ENCODE results near the gene PLPP2. TPM values are rescaled to one million over a fixed set of nuclear protein-coding genes. Genes with fewer than 3 reads are reported as not detected.
"Not testable (repeated sequence)": the region's sequence is repeated elsewhere in the genome, so short reads cannot be mapped to it uniquely, and the experiment has no call there.

PLPP2 gene
- polyA plus RNA-seq, 2 donors: 9.8 to 18.5 TPM

DNA sequence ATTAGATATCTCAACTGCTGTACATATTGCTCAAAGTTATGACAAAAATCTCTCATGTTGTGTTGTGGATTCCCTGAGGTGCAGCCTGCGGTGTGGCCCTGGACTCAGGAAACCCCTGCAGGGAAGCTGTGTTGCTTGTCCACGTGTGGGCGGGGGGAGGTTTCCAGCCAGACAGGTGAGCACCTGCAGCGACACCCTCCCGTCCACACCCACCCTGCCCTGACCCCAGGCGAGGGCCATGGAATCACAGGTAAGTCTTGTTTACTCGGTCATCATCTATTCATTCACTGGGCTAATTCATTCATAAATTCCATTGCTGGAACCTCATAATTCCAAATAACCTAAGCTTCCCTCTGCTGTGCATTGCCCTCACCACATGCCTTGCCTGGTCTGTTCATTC is 14.1 kb downstream of the PLPP2 start:
- Histone ChIP-seq H3K27me3 (ENCODE audit: control insufficient read depth in 1 of 2, insufficient read depth in 2 of 2, low read length in 2 of 2) (no peaks in the 10 kb centered on the region), H3K9me3 (ENCODE audit: control insufficient read depth in 2 of 2, insufficient read depth in 1 of 2, low read depth in 1 of 2, low read length in 1 of 2) (no peaks in the 10 kb centered on the region), H3K4me1 (ENCODE audit: control insufficient read depth in 2 of 2, insufficient read depth in 2 of 2, low read length in 1 of 2) (no peaks in the 10 kb centered on the region), H3K4me3 (ENCODE audit: low read depth in 1 of 2, low read length in 2 of 2) (no peak overlapping the region), H3K36me3 (ENCODE audit: control insufficient read depth in 2 of 2, insufficient read depth in 2 of 2, low read length in 1 of 2) (peaks cover 3 to 4% of the 10 kb centered on the region in 2 donors), H3K27ac (ENCODE audit: low read depth in 2 of 2, low read length in 1 of 2) (no peak overlapping the region)
- 63 to 70% methylated on average over 7 of the region's 7 CpGs for WGBS, 2 donors

DNA sequence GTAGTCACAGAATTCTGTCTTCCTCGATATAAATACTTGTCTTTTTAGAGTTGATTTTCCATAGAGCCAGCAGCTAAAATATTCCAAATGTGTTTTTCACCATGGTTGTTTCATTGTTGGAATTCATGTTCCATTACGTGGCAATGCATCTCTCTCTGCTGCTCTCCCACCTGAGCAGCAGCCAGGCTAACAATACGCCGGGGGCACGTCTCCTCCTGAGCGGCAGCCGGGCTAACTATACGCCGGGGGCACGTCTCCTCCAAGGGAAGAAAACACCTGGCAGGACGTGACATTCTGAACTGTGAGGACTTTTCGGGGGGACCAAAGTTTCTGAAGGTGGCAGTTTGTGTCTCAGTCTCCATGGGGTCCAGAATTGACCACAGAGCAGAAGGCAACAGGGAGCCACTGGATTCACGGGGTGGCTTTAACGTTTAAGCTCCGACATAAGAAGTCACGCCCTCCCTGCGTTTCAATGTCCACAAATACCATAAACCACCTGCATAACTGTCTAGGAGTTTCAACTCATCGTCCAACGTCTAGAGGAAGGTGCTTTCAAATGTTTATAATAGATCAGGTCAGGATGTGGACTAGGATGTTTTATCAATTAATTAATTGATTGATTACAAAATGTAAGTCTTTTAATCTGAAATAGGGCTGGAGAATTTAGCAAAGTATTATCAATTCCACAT is 15.1 kb downstream of the PLPP2 start:
- Histone ChIP-seq H3K36me3 (ENCODE audit: control insufficient read depth in 2 of 2, insufficient read depth in 2 of 2, low read length in 1 of 2) (peaks cover 3 to 4% of the 10 kb centered on the region in 2 donors), H3K4me1 (ENCODE audit: control insufficient read depth in 2 of 2, insufficient read depth in 2 of 2, low read length in 1 of 2) (no peaks in the 10 kb centered on the region), H3K27ac (ENCODE audit: low read depth in 2 of 2, low read length in 1 of 2) (no peak overlapping the region), H3K27me3 (ENCODE audit: control insufficient read depth in 1 of 2, insufficient read depth in 2 of 2, low read length in 2 of 2) (no peaks in the 10 kb centered on the region), H3K4me3 (ENCODE audit: low read depth in 1 of 2, low read length in 2 of 2) (no peak overlapping the region), H3K9me3 (ENCODE audit: control insufficient read depth in 2 of 2, insufficient read depth in 1 of 2, low read depth in 1 of 2, low read length in 1 of 2) (no peaks in the 10 kb centered on the region)
- WGBS, 2 donors: 83 to 87% methylated on average over 19 of the region's 19 CpGs

DNA sequence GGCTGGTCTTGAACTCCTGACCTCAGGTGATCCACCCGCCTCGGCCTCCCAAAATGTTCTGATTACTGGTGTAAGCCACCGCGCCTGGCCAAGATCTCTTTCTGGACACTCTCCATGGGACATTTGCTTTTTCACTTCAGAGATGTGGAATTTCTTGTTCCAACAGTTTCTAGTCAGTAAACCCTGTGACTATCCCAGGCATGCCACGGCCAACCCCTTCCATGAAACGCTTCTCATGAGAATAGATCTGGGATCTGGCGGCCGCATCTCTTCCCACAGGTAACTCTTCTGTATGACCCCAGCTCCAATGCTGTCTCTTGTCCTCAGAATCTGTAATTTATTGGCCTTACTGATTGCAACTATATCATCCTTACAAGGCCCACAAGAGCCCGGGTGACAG is 16.2 kb downstream of the PLPP2 start:
- Histone ChIP-seq H3K4me3 (ENCODE audit: low read depth in 1 of 2, low read length in 2 of 2) (no peak overlapping the region), H3K27me3 (ENCODE audit: control insufficient read depth in 1 of 2, insufficient read depth in 2 of 2, low read length in 2 of 2) (no peaks in the 10 kb centered on the region), H3K4me1 (ENCODE audit: control insufficient read depth in 2 of 2, insufficient read depth in 2 of 2, low read length in 1 of 2) (no peaks in the 10 kb centered on the region), H3K9me3 (ENCODE audit: control insufficient read depth in 2 of 2, insufficient read depth in 1 of 2, low read depth in 1 of 2, low read length in 1 of 2) (no peaks in the 10 kb centered on the region), H3K36me3 (ENCODE audit: control insufficient read depth in 2 of 2, insufficient read depth in 2 of 2, low read length in 1 of 2) (peaks cover 0 to 4% of the 10 kb centered on the region in 2 donors), H3K27ac (ENCODE audit: low read depth in 2 of 2, low read length in 1 of 2) (no peak overlapping the region)
- whole genome bisulfite sequencing, 2 donors: 89% methylated on average over 9 of the region's 9 CpGs

- no peaks in the 10 kb centered on the region for H3K9me3 ChIP-seq (ENCODE audit: control insufficient read depth in 2 of 2, insufficient read depth in 1 of 2, low read depth in 1 of 2, low read length in 1 of 2)
- WGBS, 2 donors: 87 to 88% methylated on average over 6 of the region's 6 CpGs
- H3K4me3 ChIP-seq (ENCODE audit: low read depth in 1 of 2, low read length in 2 of 2): no peak overlapping the region
- H3K27me3 ChIP-seq (ENCODE audit: control insufficient read depth in 1 of 2, insufficient read depth in 2 of 2, low read length in 2 of 2): no peaks in the 10 kb centered on the region
- no peaks in the 10 kb centered on the region for H3K4me1 ChIP-seq (ENCODE audit: control insufficient read depth in 2 of 2, insufficient read depth in 2 of 2, low read length in 1 of 2)
- no peak overlapping the region for H3K27ac ChIP-seq (ENCODE audit: low read depth in 2 of 2, low read length in 1 of 2)
- no peaks in the 10 kb centered on the region for H3K36me3 ChIP-seq (ENCODE audit: control insufficient read depth in 2 of 2, insufficient read depth in 2 of 2, low read length in 1 of 2)
These were observed 17.8 kb downstream of the PLPP2 start for GRCh38 chr19:273393-273792.

GRCh38 chr19:271856-272255 is 19.3 kb downstream of the PLPP2 start:
- H3K27me3 ChIP-seq (ENCODE audit: control insufficient read depth in 1 of 2, insufficient read depth in 2 of 2, low read length in 2 of 2): no peaks in the 10 kb centered on the region
- H3K4me1 ChIP-seq (ENCODE audit: control insufficient read depth in 2 of 2, insufficient read depth in 2 of 2, low read length in 1 of 2): peaks cover 0 to 2% of the 10 kb centered on the region in 2 donors
- 55 to 63% methylated on average over 6 of the region's 6 CpGs for WGBS, 2 donors
- H3K4me3 ChIP-seq (ENCODE audit: low read depth in 1 of 2, low read length in 2 of 2): no peak overlapping the region
- H3K36me3 ChIP-seq (ENCODE audit: control insufficient read depth in 2 of 2, insufficient read depth in 2 of 2, low read length in 1 of 2): no peaks in the 10 kb centered on the region
- H3K9me3 ChIP-seq (ENCODE audit: control insufficient read depth in 2 of 2, insufficient read depth in 1 of 2, low read depth in 1 of 2, low read length in 1 of 2): no peaks in the 10 kb centered on the region
- no peak overlapping the region for H3K27ac ChIP-seq (ENCODE audit: low read depth in 2 of 2, low read length in 1 of 2)

DNA sequence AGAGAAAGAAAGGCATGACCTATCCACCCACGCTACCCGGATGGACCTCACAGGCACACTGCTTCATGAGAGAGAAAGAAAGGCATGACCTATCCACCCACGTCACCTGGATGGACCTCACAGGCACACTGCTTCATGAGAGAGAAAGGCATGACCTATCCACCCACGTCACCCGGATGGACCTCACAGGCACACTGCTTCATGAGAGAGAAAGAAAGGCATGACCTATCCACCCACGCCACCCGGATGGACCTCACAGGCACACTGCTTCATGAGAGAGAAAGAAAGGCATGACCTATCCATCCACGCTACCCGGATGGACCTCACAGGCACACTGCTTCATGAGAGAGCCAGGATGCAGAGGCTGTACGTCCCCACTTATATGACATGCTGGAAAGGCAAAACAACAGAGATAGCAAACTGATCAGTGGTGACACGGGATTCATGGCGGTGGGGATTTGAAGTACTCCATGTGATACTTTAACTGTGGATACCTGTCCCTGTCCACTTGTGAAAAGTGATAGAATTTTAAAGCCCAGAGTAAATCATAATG is 20.4 kb downstream of the PLPP2 start:
- H3K9me3 ChIP-seq (ENCODE audit: control insufficient read depth in 2 of 2, insufficient read depth in 1 of 2, low read depth in 1 of 2, low read length in 1 of 2); H3K4me1 ChIP-seq (ENCODE audit: control insufficient read depth in 2 of 2, insufficient read depth in 2 of 2, low read length in 1 of 2); H3K4me3 ChIP-seq (ENCODE audit: low read depth in 1 of 2, low read length in 2 of 2); H3K36me3 ChIP-seq (ENCODE audit: control insufficient read depth in 2 of 2, insufficient read depth in 2 of 2, low read length in 1 of 2); H3K27ac ChIP-seq (ENCODE audit: low read depth in 2 of 2, low read length in 1 of 2); H3K27me3 ChIP-seq (ENCODE audit: control insufficient read depth in 1 of 2, insufficient read depth in 2 of 2, low read length in 2 of 2): not testable (repeated sequence)
- 78 to 86% methylated on average over 8 to 12 of the region's 12 CpGs for WGBS, 2 donors

- Histone ChIP-seq H3K9me3 (ENCODE audit: control insufficient read depth in 2 of 2, insufficient read depth in 1 of 2, low read depth in 1 of 2, low read length in 1 of 2) (no peaks in the 10 kb centered on the region), H3K4me3 (ENCODE audit: low read depth in 1 of 2, low read length in 2 of 2) (no peak overlapping the region), H3K27ac (ENCODE audit: low read depth in 2 of 2, low read length in 1 of 2) (no peak overlapping the region), H3K27me3 (ENCODE audit: control insufficient read depth in 1 of 2, insufficient read depth in 2 of 2, low read length in 2 of 2) (peaks cover 0 to 2% of the 10 kb centered on the region in 2 donors), H3K36me3 (ENCODE audit: control insufficient read depth in 2 of 2, insufficient read depth in 2 of 2, low read length in 1 of 2) (no peaks in the 10 kb centered on the region), H3K4me1 (ENCODE audit: control insufficient read depth in 2 of 2, insufficient read depth in 2 of 2, low read length in 1 of 2) (peaks cover 0 to 2% of the 10 kb centered on the region in 2 donors)
These were observed 22.0 kb downstream of the PLPP2 start for GRCh38 chr19:269241-269640.

- Histone ChIP-seq H3K36me3 (ENCODE audit: control insufficient read depth in 2 of 2, insufficient read depth in 2 of 2, low read length in 1 of 2) (no peaks in the 10 kb centered on the region), H3K27ac (ENCODE audit: low read depth in 2 of 2, low read length in 1 of 2) (no peak overlapping the region), H3K4me3 (ENCODE audit: low read depth in 1 of 2, low read length in 2 of 2) (no peak overlapping the region), H3K4me1 (ENCODE audit: control insufficient read depth in 2 of 2, insufficient read depth in 2 of 2, low read length in 1 of 2) (peaks cover 0 to 2% of the 10 kb centered on the region in 2 donors), H3K9me3 (ENCODE audit: control insufficient read depth in 2 of 2, insufficient read depth in 1 of 2, low read depth in 1 of 2, low read length in 1 of 2) (no peaks in the 10 kb centered on the region), H3K27me3 (ENCODE audit: control insufficient read depth in 1 of 2, insufficient read depth in 2 of 2, low read length in 2 of 2) (peaks cover 0 to 2% of the 10 kb centered on the region in 2 donors)
- 84 to 91% methylated on average over 1 of the region's 1 CpG for WGBS, 2 donors
These were observed 29.1 kb downstream of the PLPP2 start for GRCh38 chr19:262125-262524.

DNA sequence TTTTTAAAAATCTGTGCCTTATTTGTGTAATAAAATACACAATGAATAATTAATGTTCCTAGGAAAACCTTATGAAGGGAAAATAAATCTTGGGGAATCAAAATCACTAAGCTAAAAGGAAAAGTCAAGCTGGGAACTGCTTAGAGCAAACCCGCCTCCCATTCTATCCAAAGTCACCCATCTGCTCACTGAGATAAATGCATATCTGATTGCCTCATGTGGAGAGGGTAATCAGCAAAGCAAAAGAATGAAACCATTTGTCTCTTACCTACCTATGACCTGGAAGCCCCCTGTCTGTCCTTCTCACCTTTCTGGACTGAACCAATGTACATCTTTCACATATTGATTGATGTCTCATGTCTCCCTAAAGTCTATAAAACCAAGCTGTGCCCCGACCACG is 34.4 kb downstream of the PLPP2 start:
- not testable (repeated sequence) for H3K4me3 ChIP-seq (ENCODE audit: low read depth in 1 of 2, low read length in 2 of 2); H3K27me3 ChIP-seq (ENCODE audit: control insufficient read depth in 1 of 2, insufficient read depth in 2 of 2, low read length in 2 of 2); H3K9me3 ChIP-seq (ENCODE audit: control insufficient read depth in 2 of 2, insufficient read depth in 1 of 2, low read depth in 1 of 2, low read length in 1 of 2); H3K36me3 ChIP-seq (ENCODE audit: control insufficient read depth in 2 of 2, insufficient read depth in 2 of 2, low read length in 1 of 2); H3K27ac ChIP-seq (ENCODE audit: low read depth in 2 of 2, low read length in 1 of 2); H3K4me1 ChIP-seq (ENCODE audit: control insufficient read depth in 2 of 2, insufficient read depth in 2 of 2, low read length in 1 of 2)
- 59 to 69% methylated on average over 3 of the region's 3 CpGs for WGBS, 2 donors

Measured in esophagus (tissue), 2 donors.